Astrocyte (in vitro differentiated cells and primary cell): ENCODE results near the gene POTEF. TPM values are rescaled to one million over a fixed set of nuclear protein-coding genes. Genes with fewer than 3 reads are reported as not detected.
"Not testable (repeated sequence)": the region's sequence is repeated elsewhere in the genome, so short reads cannot be mapped to it uniquely, and the experiment has no call there.

Experiments used
- DNase-seq: peaks from one replicate; pipeline ENCODE4 v3.0.0-alpha.2; 2010; ENCODE audit warnings: low read depth
- FAIRE-seq: peaks from 2 replicates; lab custom pipeline; 2011; peaks lifted over from hg19 to GRCh38; lab: Jason Lieb, UNC
- H2AFZ ChIP-seq: 2 replicates; pipeline ENCODE4 v1.6.0; 2012; ENCODE audit warnings: low read depth, low read length, inconsistent platforms
- H3K27ac ChIP-seq: 2 replicates; pipeline ENCODE4 v1.5.1; 2011; ENCODE audit warnings: low read depth, low read length, inconsistent platforms
- H3K27me3 ChIP-seq: 2 replicates; pipeline ENCODE4 v1.6.0; 2011; ENCODE audit warnings: low read length, inconsistent platforms; ENCODE audit not compliant: insufficient read depth
- H3K36me3 ChIP-seq: 2 replicates; pipeline ENCODE4 v1.5.1; 2011; ENCODE audit warnings: low read length, inconsistent platforms; ENCODE audit not compliant: insufficient read depth
- H3K4me1 ChIP-seq: 2 replicates; pipeline ENCODE4 v1.5.1; 2011; ENCODE audit warnings: low read length, inconsistent platforms; ENCODE audit not compliant: insufficient read depth
- H3K4me2 ChIP-seq: 2 replicates; pipeline ENCODE4 v1.6.0; 2012; ENCODE audit warnings: low read length, inconsistent platforms
- H3K4me3 ChIP-seq: 2 replicates; pipeline ENCODE4 v1.5.1; 2011; ENCODE audit warnings: low read depth, mild to moderate bottlenecking, low read length, inconsistent platforms; ENCODE audit not compliant: insufficient read depth
- H3K79me2 ChIP-seq: 2 replicates; pipeline ENCODE4 v1.6.0; 2012; ENCODE audit warnings: mild to moderate bottlenecking, low read length, inconsistent platforms; ENCODE audit not compliant: insufficient read depth
- H3K9ac ChIP-seq: 2 replicates; pipeline ENCODE4 v1.6.0; 2012; ENCODE audit warnings: mild to moderate bottlenecking, low read length, inconsistent platforms
- H3K9me3 ChIP-seq: 2 replicates; pipeline ENCODE4 v1.5.1; 2012; ENCODE audit warnings: low read depth, mild to moderate bottlenecking, low read length, inconsistent platforms; ENCODE audit not compliant: insufficient read depth
- H4K20me1 ChIP-seq: 2 replicates; pipeline ENCODE4 v1.6.0; 2012; ENCODE audit warnings: low read length, inconsistent platforms; ENCODE audit not compliant: insufficient read depth
- H3K27ac Mint-ChIP-seq: one replicate; pipeline ENCODE4 v1.8.0; 2021; ENCODE audit warnings: mild to moderate bottlenecking, mixed read lengths; ENCODE audit not compliant: unreplicated experiment
- H3K27me3 Mint-ChIP-seq: one replicate; pipeline ENCODE4 v1.8.0; 2021; ENCODE audit warnings: low read depth, mixed read lengths; ENCODE audit not compliant: unreplicated experiment
- H3K36me3 Mint-ChIP-seq: one replicate; pipeline ENCODE4 v1.8.0; 2021; ENCODE audit warnings: low read depth, mixed read lengths; ENCODE audit not compliant: unreplicated experiment
- H3K4me1 Mint-ChIP-seq: one replicate; pipeline ENCODE4 v1.8.0; 2021; ENCODE audit warnings: low read depth, mixed read lengths; ENCODE audit not compliant: unreplicated experiment
- H3K4me3 Mint-ChIP-seq: one replicate; pipeline ENCODE4 v1.8.0; 2021; ENCODE audit warnings: mild to moderate bottlenecking, moderate library complexity, mixed read lengths; ENCODE audit not compliant: unreplicated experiment
- H3K9me3 Mint-ChIP-seq: one replicate; pipeline ENCODE4 v1.8.0; 2021; ENCODE audit warnings: mild to moderate bottlenecking, mixed read lengths; ENCODE audit not compliant: unreplicated experiment
- EZH2 ChIP-seq: IDR thresholded peaks from 2 replicates; pipeline ENCODE4 v1.6.1; 2012; ENCODE audit warnings: mild to moderate bottlenecking, low read length, inconsistent platforms; ENCODE audit not compliant: insufficient read depth
- total RNA-seq: library from RNA; stranded (reverse); gene quantifications from 2 replicates; pipeline ENCODE4 v1.2.1, GENCODE V29; 2021
- TF ChIP-seq, protein P1 (sequence below): IDR thresholded peaks from 2 replicates; pipeline ENCODE4 v1.5.1; 2011; ENCODE audit warnings: low read depth, mild to moderate bottlenecking, inconsistent platforms, low read length, moderate library complexity; ENCODE audit not compliant: insufficient read depth

Gene POTEF
- total RNA-seq, 1 donor from 2014 or later = 2.3 TPM

DNA sequence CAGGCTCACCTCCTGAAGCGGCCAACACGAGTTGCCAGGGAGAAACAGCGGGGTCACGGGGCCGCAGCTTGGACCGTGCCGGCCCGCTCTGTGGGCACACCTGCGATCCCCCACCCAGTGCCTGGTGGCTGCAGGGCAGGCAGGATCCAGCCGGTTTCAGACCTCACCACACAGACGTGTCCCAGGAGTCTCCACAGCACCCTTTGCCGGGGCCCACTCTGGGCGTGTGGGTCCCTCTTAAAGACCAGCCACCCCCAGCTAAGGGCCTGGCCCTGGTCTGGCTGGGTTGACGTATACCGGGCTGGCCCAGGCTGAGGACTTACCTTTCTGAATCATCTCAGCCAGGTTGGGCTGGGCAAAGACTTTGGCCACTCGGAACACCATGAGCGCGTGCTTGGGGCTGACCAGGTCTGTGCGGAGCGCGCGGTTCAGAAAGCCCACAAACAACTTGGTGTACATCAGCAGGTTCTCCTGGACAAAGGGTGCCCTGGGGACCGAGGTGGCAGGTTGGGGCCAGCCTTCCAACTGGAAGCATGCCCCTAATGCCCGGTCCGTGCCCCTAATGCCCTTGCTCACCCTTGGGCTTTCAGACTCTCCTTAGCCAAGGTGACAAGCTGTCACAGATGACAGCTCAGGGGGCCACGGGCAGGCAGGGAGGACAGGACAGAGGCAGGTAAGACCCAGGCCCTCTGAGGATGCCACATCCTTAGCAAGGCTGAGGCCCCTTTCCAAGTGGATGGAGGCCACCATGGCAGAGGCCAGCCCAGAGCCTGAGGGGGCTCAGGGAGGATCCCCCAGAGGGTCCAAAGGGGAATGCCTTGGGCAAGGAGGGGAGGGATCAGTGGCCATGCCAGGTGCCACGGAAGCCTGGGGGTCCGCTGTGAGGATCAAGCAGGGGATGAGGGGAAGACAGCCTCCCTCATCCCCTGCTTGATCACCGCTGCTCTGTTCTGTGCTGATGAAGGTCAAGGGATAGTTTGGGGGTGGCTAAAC, 26.0 kb upstream of the POTEF start:
- Histone ChIP-seq H3K27ac (no peak overlapping the region), H3K79me2 (no peaks in the 10 kb centered on the region), H4K20me1 (no peaks in the 10 kb centered on the region), H3K36me3 (no peaks in the 10 kb centered on the region), H3K9ac (no peak overlapping the region), H3K9me3 (no peaks in the 10 kb centered on the region), H3K27me3 (no peaks in the 10 kb centered on the region), H2AFZ (no peak overlapping the region), H3K4me2 (no peak overlapping the region), H3K4me3 (no peak overlapping the region), H3K4me1 (no peaks in the 10 kb centered on the region)
- TF ChIP-seq, protein P1, sequence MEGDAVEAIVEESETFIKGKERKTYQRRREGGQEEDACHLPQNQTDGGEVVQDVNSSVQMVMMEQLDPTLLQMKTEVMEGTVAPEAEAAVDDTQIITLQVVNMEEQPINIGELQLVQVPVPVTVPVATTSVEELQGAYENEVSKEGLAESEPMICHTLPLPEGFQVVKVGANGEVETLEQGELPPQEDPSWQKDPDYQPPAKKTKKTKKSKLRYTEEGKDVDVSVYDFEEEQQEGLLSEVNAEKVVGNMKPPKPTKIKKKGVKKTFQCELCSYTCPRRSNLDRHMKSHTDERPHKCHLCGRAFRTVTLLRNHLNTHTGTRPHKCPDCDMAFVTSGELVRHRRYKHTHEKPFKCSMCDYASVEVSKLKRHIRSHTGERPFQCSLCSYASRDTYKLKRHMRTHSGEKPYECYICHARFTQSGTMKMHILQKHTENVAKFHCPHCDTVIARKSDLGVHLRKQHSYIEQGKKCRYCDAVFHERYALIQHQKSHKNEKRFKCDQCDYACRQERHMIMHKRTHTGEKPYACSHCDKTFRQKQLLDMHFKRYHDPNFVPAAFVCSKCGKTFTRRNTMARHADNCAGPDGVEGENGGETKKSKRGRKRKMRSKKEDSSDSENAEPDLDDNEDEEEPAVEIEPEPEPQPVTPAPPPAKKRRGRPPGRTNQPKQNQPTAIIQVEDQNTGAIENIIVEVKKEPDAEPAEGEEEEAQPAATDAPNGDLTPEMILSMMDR = no peak
- TF ChIP-seq EZH2 = no peak
- H3K4me1 Mint-ChIP-seq = no peaks in the 10 kb centered on the region
- H3K27ac Mint-ChIP-seq = no peak overlapping the region
- peaks cover 7% of the 10 kb centered on the region for H3K36me3 Mint-ChIP-seq
- no peak overlapping the region for H3K4me3 Mint-ChIP-seq
- FAIRE-seq (no peak), DNase-seq (no peak)
- no peaks in the 10 kb centered on the region for H3K9me3 Mint-ChIP-seq
- H3K27me3 Mint-ChIP-seq = no peaks in the 10 kb centered on the region

DNA sequence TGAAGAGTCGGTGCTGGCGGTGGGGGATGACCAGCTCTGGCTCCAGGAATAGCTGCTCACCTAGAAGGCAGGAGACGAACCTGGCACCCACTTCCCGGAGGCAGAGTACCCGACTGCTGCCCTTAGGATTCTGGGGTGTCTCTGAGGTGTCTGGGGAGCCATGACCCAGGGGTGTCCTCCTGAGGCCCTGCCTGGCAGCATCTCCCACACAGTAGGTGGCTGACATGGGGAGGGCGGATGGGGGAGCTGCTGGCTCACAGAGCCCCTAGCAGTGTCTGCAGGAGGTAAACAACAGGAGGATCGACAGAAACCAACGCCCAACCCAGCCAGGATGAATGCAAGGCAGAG, 25.4 kb upstream of the POTEF start:
- H3K9me3 Mint-ChIP-seq, H3K4me3 Mint-ChIP-seq, H3K27ac ChIP-seq, H3K36me3 ChIP-seq, H3K4me2 ChIP-seq, H2AFZ ChIP-seq, H3K36me3 Mint-ChIP-seq, H3K27me3 ChIP-seq, H3K27ac Mint-ChIP-seq, H3K4me1 Mint-ChIP-seq, H3K27me3 Mint-ChIP-seq, H3K9me3 ChIP-seq, H4K20me1 ChIP-seq, H3K4me1 ChIP-seq, H3K4me3 ChIP-seq, FAIRE-seq, DNase-seq, H3K79me2 ChIP-seq, H3K9ac ChIP-seq: not testable (repeated sequence)

DNA sequence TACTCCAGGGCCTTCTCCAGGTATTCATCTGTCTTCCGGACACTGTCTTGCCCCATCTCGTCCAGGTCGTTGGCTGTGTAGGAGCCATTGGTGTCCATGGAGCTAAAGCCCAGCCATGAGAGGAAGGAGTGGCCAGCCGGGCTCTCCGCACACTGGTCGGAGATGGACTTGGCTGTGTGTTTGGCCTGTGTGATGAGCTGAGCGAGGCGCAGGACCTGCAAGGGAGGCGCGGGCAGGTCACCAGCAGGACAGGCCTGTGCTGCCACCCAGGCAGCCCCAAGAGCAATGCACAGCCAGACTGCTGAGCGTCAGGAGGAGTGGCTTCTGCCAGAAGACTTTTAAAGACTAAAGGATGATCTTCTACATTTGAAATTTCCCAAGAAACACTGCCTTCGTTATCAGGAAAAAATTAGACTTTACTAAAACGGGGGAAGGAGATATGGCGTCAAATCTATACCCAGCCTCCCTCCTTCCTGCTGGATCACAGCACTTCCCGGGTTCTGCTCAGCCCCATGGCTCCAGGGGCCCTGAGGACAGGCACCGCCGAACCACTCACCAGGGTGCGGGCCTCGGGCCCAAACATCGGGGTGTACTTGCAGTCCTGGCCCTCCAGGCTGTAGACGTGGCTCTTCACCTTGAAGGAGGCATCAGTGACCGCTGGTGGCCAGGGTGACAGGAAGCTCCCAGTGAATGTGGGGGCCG, 24.9 kb upstream of the POTEF start:
- not testable (repeated sequence) for DNase-seq, H3K9me3 Mint-ChIP-seq, H3K4me3 Mint-ChIP-seq

More for the DNA sequence above, 24.9 kb upstream of the POTEF start:
- not testable (repeated sequence) for H4K20me1 ChIP-seq, H3K4me3 ChIP-seq, H3K36me3 ChIP-seq, H3K4me1 Mint-ChIP-seq, H3K27ac ChIP-seq, FAIRE-seq, H2AFZ ChIP-seq, H3K9ac ChIP-seq, H3K36me3 Mint-ChIP-seq, H3K27ac Mint-ChIP-seq, H3K27me3 Mint-ChIP-seq, H3K4me2 ChIP-seq, H3K79me2 ChIP-seq, H3K4me1 ChIP-seq, H3K9me3 ChIP-seq, H3K27me3 ChIP-seq
